GM23338 (cell line): Measurements from ENCODE around the gene SPOCK2. TPM values are rescaled to one million over a fixed set of nuclear protein-coding genes. Genes with fewer than 3 reads are reported as not detected.

Experiments used
- CREB1 ChIP-seq: fragments of 250-450 bp; sonication (Bioruptor Pico); IDR thresholded peaks from 2 replicates; pipeline ENCODE4 v1.5.0; 2020; ENCODE audit warnings: low read depth, mild to moderate bottlenecking, moderate library complexity
- CTCF ChIP-seq, 2 experiments: fragments of 200-600 bp in 1 of 2; sonication (generic) in 1 of 2; conservative IDR thresholded peaks; 2 replicates each; pipeline versions ENCODE4 v1.5.1 to v1.6.1; 2016 to 2017; ENCODE audit warnings: antibody characterized with exemption in 2 of 2, low read depth in 2 of 2, mild to moderate bottlenecking in 2 of 2, moderate library complexity in 1 of 2
- ETS1 ChIP-seq: IDR thresholded peaks from 2 replicates; pipeline ENCODE4 v1.6.1; 2016; ENCODE audit warnings: antibody characterized with exemption
- EZH2 ChIP-seq: fragments of 200-600 bp; sonication (generic); IDR thresholded peaks from one replicate; pipeline ENCODE4 v1.8.0; 2017; ENCODE audit warnings: antibody characterized with exemption, mild to moderate bottlenecking, low read depth; ENCODE audit not compliant: unreplicated experiment
- EZH2phosphoT487 ChIP-seq: fragments of 200-600 bp; sonication (generic); IDR thresholded peaks from one replicate; pipeline ENCODE4 v1.8.1; 2018; ENCODE audit warnings: antibody characterized with exemption; ENCODE audit not compliant: unreplicated experiment
- POLR2AphosphoS5 ChIP-seq: IDR thresholded peaks from 2 replicates; pipeline ENCODE4 v1.6.1; 2016; ENCODE audit warnings: antibody characterized with exemption, low read depth
- ZNF114 ChIP-seq: fragments of 250-450 bp; sonication (Bioruptor Pico); IDR thresholded peaks from 2 replicates; pipeline ENCODE4 v1.5.0; 2020; ENCODE audit warnings: mild to moderate bottlenecking, moderate library complexity
- polyA plus RNA-seq: library from polyadenylated mRNA; unstranded; fragments of >200 nt; fragmentation: Nextera tagmentation; extraction: Ambion mirVana; gene quantifications from 2 replicates; pipeline ENCODE4 v1.2.1, GENCODE V29; 2016
- total RNA-seq: library from RNA; depleted of rRNA; stranded (reverse); fragments of >200 nt; shearing (Covaris generic); gene quantifications from 2 replicates; pipeline ENCODE4 v1.2.3, GENCODE V29; 2014
- TF ChIP-seq, protein P1 (sequence below): fragments of 250-450 bp; sonication (Bioruptor Pico); IDR thresholded peaks from 2 replicates; pipeline ENCODE4 v1.5.0; 2020; ENCODE audit warnings: mild to moderate bottlenecking, moderate library complexity

SPOCK2 gene
- total and polyA plus RNA-seq, 2 experiments from 2014 or later, result 1.3 to 3.6 TPM

DNA sequence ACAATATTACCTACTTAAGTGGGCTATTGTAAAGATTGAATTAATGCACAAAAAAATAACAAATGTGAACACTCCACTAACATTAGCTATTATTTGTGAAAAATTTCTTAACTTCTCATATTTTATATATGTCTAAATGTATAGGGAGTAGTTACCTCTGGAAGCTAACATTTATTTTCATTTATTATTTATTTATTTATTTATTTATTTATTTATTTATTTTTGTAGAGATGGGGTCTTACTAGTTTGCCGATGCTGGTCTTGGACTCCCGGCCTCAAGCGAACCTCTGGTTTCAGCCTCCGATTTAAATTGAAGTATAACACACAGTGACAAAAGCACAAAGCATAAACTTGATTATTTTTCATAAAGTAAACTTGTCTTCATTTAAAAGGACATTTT, 5.1 kb upstream of the SPOCK2 start (continued):
- TF ChIP-seq, protein P1, sequence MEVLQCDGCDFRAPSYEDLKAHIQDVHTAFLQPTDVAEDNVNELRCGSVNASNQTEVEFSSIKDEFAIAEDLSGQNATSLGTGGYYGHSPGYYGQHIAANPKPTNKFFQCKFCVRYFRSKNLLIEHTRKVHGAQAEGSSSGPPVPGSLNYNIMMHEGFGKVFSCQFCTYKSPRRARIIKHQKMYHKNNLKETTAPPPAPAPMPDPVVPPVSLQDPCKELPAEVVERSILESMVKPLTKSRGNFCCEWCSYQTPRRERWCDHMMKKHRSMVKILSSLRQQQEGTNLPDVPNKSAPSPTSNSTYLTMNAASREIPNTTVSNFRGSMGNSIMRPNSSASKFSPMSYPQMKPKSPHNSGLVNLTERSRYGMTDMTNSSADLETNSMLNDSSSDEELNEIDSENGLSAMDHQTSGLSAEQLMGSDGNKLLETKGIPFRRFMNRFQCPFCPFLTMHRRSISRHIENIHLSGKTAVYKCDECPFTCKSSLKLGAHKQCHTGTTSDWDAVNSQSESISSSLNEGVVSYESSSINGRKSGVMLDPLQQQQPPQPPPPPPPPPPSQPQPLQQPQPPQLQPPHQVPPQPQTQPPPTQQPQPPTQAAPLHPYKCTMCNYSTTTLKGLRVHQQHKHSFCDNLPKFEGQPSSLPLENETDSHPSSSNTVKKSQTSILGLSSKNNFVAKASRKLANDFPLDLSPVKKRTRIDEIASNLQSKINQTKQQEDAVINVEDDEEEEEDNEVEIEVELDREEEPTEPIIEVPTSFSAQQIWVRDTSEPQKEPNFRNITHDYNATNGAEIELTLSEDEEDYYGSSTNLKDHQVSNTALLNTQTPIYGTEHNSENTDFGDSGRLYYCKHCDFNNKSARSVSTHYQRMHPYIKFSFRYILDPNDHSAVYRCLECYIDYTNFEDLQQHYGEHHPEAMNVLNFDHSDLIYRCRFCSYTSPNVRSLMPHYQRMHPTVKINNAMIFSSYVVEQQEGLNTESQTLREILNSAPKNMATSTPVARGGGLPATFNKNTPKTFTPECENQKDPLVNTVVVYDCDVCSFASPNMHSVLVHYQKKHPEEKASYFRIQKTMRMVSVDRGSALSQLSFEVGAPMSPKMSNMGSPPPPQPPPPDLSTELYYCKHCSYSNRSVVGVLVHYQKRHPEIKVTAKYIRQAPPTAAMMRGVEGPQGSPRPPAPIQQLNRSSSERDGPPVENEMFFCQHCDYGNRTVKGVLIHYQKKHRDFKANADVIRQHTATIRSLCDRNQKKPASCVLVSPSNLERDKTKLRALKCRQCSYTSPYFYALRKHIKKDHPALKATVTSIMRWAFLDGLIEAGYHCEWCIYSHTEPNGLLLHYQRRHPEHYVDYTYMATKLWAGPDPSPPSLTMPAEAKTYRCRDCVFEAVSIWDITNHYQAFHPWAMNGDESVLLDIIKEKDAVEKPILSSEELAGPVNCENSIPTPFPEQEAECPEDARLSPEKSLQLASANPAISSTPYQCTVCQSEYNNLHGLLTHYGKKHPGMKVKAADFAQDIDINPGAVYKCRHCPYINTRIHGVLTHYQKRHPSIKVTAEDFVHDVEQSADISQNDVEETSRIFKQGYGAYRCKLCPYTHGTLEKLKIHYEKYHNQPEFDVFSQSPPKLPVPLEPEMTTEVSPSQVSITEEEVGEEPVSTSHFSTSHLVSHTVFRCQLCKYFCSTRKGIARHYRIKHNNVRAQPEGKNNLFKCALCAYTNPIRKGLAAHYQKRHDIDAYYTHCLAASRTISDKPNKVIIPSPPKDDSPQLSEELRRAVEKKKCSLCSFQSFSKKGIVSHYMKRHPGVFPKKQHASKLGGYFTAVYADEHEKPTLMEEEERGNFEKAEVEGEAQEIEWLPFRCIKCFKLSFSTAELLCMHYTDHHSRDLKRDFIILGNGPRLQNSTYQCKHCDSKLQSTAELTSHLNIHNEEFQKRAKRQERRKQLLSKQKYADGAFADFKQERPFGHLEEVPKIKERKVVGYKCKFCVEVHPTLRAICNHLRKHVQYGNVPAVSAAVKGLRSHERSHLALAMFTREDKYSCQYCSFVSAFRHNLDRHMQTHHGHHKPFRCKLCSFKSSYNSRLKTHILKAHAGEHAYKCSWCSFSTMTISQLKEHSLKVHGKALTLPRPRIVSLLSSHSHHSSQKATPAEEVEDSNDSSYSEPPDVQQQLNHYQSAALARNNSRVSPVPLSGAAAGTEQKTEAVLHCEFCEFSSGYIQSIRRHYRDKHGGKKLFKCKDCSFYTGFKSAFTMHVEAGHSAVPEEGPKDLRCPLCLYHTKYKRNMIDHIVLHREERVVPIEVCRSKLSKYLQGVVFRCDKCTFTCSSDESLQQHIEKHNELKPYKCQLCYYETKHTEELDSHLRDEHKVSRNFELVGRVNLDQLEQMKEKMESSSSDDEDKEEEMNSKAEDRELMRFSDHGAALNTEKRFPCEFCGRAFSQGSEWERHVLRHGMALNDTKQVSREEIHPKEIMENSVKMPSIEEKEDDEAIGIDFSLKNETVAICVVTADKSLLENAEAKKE, result no peak
- TF ChIP-seq EZH2phosphoT487, result no peak
- TF ChIP-seq CTCF (conservative IDR thresholded peaks at IDR 0.05; ENCODE audit: low read depth in 2 of 2), result no peak
- no peak for TF ChIP-seq ETS1
- no peak for TF ChIP-seq EZH2
- no peak for TF ChIP-seq CREB1 (CRISPR knock-in tag)
- no peak for TF ChIP-seq ZNF114 (CRISPR knock-in tag)
- TF ChIP-seq POLR2AphosphoS5, result no peak
